NCI-H1092 treated with DMSO at 0.1 percent for 48 hours (cell line): ENCODE data around the gene TIMP2.
A peak's percentile ranks its signal among the peaks of the same experiment; 100 is the strongest.

Experiments used
- DNase-seq: peaks from one replicate; lab custom pipeline; 2025; lab: John Stamatoyannopoulos, UW

Gene TIMP2

GRCh38 chr17:78865682-78866390 lies 59.4 kb downstream of the TIMP2 start:
- peak; percentile 54 for DNase-seq

GRCh38 chr17:78864117-78864516 lies 61.1 kb downstream of the TIMP2 start:
- DNase-seq: no peak

- no peak for DNase-seq
Observed at GRCh38 chr17:78862073-78863023, 62.8 kb downstream of the TIMP2 start.

DNA sequence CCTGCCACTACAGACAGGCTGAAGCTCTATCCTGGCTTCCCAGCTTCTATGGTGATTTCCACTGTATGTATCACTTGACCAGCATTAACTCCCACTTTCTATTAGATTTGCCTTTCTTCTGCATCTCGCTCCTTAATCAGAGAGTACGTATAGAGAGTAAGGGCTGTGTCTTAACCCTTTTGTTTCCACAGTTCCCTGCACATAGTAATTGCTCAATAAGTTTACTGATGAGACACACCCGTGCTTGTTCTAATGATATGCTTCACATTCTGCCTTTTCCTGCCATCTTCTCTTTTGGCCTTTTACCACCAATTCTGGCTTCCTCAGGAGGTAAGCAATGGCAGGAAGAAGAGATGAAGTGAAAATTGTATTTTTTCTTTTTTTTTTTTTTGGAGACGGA lies 64.0 kb downstream of the TIMP2 start:
- DNase-seq: no peak

GRCh38 chr17:78859051-78859450 lies 66.1 kb downstream of the TIMP2 start:
- DNase-seq: no peak

- no peak for DNase-seq
Observed at GRCh38 chr17:78857266-78857665, 67.9 kb downstream of the TIMP2 start.

- no peak for DNase-seq
Observed at GRCh38 chr17:78855561-78856165, 69.5 kb downstream of the TIMP2 start.

DNA sequence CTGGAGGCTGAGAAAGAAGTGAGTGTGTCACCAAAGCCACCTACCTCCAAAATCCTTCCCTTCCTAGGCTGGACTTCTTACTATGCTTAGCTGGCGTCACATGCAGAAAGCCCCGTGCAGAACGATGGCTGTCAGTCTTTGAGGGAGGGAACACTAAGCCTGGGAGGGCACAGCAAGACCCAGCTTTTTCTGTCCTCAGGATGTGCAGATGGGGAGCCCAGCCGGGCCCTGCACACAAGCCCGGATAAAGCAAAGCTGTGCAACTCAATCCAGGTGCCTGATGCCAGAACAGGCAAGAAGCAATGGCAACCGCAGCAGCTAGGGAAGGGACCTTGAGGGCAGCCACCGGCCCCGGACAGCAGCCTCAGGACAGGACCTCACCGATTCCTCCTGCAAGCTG lies 70.7 kb downstream of the TIMP2 start:
- no peak for DNase-seq

DNA sequence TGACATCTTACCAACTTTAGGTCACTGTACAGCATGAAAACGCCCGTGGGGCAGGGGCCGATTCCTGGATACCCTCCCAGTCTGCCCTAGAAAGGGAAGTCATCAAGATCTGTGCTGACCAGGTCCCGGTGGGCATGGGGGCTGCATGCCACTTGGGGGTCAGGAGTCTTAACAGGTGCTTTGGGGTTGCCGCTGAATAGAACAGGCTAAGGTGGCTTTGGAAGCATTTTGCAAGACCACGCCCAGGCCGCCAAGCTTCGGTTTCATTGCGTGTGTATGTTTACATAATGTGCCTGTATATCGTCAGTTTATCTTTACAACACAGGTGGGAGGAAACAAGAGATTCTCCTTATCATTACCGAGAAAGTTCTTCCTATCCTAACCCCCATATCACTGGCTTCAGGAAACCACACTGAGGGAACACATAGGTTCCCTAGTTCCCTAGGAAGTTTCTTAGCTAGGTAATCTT lies 71.2 kb downstream of the TIMP2 start:
- no peak for DNase-seq

DNA sequence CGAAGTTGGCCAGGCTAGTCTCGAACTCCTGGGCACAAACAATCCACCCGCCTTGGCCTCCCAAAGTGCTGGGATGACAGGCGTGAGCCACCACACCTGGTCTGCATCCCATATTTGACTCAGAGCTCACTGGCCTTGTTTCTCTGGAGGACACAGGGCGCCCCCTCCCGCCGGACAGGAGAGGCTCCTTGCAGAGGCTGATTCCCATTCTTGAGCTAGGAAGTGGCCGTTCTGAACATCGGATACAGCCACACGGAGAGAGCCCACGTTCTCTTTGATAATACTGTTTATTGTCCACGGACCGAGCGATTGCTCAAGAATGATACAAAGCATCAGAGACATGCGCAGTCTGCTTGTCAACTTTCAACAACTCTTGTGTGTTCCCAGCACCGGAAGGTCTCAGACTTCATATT lies 72.5 kb downstream of the TIMP2 start:
- DNase-seq: no peak

- DNase-seq: no peak
Observed at GRCh38 chr17:78849026-78849425, 76.2 kb downstream of the TIMP2 start.

- no peak for DNase-seq
Observed at GRCh38 chr17:78847052-78847451, 78.1 kb downstream of the TIMP2 start.

DNA sequence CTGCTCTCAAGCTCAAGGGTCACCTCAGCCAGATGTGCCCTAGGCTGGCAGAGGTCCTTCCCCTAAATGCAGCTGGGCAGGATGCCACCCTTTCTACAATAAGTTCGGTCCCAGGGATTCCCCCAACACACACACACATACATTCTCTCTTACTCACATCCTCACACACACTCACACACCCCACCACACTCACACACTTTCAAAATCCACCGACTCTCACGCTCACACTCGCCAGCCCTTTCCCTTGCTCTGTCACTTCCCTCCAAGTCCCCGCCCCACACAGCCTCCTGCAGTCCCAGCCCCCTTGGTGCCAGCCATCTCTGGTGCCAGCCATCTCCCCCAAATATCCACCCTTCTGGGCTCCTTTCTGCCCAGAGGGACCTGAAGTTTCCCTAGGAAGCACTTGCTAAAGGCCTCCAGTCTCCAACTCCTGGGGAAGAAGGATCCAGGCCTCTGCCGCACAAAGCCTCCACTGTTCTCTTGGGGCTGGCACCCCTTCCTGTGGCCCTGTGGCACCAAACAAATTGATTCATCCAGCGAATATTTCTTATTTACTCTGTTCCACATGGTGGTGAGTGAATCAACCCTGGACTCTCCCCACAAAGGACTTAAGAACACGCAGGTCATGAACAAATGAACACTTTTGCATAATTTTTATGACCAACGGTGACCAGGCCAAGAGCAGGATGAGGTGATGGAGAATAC lies 80.7 kb downstream of the TIMP2 start:
- no peak for DNase-seq

DNA sequence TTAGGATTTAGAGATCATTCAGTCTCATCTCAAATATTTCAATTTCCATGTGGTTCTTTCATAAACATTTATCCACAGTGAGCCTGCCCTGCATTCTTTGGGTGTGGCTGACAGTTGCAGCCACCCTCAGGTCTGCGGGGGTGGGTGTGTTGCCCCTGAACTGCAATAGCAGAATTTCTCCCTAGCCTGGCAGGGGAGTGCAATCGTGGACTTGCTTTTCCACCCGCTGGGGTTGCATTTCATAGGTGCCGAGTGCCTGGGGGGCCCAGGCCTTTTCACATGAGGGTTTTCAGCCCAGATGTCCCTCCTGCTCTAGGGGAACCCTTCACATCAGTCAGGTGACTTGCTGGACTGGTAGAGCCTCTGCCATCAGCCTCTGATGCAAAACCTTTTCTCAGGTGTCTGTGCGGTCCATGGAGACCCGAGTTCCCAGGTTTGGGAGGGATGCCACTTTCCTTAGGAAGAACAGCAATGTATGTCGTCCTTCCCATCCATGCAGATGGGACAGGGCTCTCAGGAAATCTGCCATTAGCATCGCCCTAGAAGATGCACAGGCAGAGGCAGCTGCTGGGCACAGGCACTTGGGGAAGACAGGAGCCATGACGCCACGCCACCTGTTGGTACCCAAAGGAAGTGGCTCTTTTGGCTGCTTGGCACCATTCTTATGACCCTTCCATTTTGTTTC lies 82.2 kb downstream of the TIMP2 start:
- DNase-seq: peak; percentile 49

DNA sequence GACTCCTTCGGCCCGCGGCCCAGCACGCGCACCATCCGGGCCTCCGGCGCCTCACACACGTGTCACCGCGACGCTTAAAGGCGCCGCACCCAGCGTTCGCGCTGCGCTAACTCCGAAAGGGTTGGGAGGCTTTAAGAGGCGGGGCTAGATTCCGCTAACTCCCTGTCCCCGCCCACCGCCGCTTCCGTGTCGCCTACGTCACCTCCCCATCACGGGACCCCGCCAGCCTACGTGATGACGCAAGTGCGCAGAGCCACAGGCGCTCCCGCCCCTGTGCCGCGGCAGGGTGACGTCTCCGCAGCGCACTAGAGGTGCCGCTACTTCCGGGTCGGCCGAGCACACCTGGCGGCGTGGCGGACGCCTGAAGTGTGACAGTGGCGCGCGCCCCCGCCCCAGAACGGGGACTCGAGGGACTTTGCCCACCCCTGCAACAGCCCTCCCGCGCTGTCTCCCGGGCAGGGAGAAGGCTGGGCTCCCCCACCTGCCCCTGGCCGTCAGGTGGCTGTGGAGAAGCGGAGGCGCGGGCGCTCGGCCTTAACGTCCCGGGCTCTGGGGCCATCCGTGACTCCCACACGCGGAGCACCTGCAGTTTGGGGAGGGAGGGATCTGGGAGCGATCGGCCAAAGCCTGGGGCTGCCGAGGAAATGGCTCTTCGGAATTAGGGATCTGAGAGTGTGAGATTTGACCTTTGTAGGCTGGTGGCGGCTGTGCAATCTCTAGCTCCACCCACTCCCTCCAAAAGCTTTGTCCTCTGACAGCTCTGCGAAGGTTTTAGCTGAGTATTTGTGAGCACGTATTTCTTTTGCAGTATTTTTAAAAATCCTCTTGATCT lies 84.2 kb downstream of the TIMP2 start, which contains the start of gene USP36:
TSS of gene USP36 (minus strand) at position 35 of the 832 bp plus-strand sequence. CDS start 4,451 bp downstream, outside the sequence.
- peak; percentile 99 for DNase-seq

DNA sequence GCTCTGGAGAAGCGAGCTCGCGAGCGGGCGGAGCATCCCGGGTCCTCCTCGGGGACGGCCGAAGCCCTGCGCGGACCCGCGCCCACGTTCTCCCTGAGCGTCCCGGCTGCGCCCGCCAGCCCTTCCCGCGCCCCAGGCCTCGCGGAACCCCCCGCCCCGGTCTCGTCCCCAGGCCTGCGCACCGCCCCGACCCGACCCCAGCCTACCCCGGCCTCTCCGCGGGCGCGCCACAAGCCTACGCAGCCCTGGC lies 84.7 kb downstream of the TIMP2 start:
- no peak for DNase-seq

DNA sequence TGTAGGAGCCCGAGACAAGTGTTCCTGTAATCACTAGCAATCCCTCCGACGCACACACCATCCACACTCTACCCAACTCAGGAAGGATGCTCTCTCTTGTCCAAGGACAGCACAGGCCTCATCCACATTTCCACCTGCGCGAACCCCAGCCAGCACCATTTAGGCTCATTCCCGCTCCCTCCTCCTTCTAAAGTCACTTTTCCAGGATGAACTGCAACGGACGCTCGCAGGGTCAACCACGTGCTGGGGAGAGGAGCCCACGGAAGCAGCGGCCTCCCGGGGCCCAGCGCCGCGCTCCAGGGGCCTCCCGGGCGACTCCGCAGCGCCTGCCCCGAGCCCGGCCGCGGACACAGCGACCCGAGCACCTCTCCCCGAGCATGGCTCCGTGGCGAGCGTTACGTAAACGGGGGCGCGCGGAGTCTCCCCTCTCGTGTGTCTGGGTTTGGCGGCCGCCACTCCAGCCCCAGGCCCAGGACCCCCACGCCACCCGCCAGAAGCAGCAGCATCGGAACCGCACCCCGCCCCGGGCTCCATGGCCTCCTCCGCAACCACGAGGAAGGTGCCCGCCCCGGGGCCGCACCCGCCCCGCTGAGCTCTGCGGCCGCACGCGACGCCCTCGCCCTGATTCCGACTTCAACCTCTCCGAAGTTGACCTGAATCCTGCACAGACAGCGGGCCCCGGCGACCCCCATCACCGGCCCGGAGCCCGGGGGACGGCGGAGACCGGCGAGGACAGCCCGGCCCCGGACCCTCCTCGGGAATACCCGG lies 85.2 kb downstream of the TIMP2 start:
- peak; percentile 40 for DNase-seq

- no peak for DNase-seq
Observed at GRCh38 chr17:78839235-78839761, 85.9 kb downstream of the TIMP2 start.

DNA sequence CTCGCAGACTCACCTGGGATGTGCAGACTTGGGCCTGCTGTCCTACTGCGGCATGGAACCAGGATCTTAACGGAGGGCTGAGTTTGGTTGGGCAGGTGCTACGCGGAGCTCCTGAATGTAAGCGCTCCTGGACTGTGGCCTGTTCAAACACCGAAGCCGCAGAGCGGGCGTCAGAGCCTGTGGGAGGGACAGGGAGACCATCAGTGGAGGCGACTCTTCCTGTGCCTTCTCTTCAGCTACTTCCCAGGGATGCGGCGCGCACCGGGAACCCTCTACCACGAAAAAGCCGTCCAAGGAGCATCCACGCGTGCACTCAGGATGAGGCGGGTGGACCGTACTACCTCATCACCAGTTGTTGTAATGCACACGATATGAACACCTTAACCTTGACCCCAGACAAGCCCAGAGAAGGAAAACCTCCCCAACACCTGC lies 86.6 kb downstream of the TIMP2 start:
- DNase-seq: peak; percentile 79
